NCI-H1694 (cell line): Measurements from ENCODE around the gene CAP1.
"Not testable (repeated sequence)": the region's sequence is repeated elsewhere in the genome, so short reads cannot be mapped to it uniquely, and the experiment has no call there.

Experiments
- DNase-seq: peaks from one replicate; lab custom pipeline; 2025; lab: John Stamatoyannopoulos, UW

CAP1 gene

GRCh38 chr1:40032240-40032891 lies 8.2 kb upstream of the CAP1 start:
- peak; percentile 37 for DNase-seq

DNA sequence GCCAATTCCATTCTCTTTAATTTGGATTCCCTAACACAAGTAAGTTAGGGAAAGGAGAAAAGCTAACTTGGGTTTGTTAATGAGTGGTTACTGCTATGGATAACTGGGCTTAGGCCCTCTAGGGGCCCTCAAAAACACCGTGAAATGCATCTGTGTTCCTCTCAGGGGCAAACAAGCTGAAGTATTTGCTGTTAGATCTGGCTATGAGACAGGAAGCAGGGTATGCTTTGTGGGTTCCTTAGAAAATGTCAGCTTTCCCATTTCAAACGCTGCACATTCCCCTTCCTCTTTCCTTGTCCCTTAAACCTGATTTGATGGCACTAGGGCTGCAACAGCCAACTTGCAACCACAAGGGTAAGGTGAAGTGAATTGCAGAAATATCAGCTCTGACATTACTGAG lies 5.7 kb upstream of the CAP1 start:
- no peak for DNase-seq

GRCh38 chr1:40036574-40036973 lies 4.0 kb upstream of the CAP1 start:
- DNase-seq = peak; percentile 77

DNA sequence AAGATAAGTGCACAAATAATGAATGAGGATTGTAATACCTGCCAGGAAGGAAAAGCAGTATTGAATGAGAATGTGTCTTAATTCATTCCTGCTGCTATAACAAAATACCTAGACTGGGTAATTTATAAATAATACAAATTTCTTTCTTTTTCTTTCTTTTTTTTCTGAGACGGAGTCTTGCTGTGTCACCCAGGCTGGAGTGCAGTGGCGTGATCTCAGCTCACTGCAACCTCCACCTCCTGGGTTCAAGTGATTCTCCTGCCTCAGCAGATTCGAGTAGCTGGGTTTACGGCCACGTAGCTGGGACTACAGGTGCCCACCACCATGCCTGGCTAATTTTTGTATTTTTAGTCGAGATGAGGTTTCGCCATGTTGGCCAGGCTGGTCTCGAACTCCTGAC lies 3.3 kb upstream of the CAP1 start:
- not testable (repeated sequence) for DNase-seq

- DNase-seq = no peak
These were observed 1.8 kb upstream of the CAP1 start for GRCh38 chr1:40038697-40039096.

DNA sequence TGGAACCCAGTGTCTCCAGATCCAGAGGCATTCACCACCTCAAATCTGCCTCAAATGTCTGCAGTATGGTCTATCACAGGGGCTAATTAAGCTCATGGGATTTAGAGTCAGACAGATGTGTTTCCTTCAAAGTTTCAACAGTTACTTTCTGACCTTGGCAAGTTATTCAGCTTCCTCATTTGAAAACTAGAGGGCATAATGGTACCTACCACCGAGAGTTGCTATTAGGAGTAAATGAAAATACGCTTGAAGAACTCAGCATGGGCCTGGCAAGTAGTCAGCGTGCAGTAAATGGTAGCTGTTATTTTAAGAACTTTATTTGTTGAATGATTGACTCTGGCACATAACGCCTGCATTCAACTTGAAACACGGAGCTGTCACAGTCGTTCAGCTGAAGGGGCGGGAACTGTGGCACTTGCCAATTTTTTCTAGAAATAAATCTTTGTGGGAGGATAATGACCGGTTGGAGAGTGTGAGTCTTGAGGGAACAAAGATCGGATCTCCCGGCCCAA lies 1.2 kb upstream of the CAP1 start:
- DNase-seq = peak; percentile 9

GRCh38 chr1:40039757-40040510 lies 595 bp upstream of the CAP1 start:
- no peak for DNase-seq

GRCh38 chr1:40041466-40041838 lies 923 bp downstream of the CAP1 start:
- no peak for DNase-seq

DNA sequence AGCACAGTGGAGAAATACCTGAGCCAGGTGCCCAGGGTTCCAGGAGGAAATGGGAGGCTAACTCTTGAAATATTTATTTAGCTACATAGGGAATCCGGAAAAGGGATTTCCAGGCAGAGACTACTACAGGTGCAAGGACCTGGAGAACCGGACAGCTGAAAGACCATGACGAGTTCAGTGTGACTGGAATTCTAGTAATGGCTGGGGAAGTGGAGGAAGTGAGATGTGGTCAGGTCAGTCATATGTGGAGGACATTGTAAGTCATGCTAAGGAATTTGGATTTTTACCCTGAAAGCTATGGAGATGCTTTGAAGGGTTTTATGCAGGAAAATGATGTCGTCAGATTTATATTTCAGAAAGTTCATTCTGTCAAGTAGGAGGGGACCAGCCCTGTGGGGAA lies 1.8 kb downstream of the CAP1 start:
- no peak for DNase-seq

DNA sequence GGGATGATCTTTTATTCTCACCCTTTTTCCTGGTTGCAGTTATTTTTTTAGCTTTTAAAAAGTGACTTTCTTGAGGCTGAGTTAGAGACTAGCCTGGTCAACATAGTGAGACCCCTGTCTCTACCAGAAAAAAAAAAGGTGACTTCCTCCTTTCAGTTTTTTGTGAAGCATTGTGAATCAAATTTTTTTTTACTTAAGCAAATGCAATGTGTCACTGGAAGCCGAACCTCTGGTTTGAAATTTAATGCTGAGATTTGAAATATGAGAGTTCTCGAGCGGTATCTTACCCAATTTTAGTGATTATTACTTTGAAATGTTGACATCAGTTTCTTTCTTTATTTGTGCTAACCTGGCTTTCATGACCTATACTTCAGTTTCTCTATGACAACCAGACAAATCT lies 3.6 kb downstream of the CAP1 start:
- DNase-seq = no peak

DNA sequence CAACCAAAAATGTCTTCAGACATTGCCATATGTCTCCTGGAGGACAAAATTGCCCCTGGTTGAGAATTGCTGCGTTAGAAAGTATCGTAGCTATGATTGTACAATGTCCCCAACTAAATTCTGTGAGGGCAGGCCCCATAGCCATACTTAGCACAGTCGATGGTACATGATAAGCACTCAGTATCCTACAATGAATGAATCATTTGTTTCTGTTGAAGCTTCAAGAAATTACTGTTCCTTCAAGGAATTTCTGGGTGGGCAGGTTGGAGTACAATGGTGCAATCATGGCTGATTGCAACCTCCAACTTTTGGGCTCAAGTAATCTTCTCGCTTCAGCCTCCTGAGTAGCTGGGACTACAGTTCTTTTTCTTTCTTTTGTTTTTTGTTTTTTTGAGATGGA lies 4.7 kb downstream of the CAP1 start:
- no peak for DNase-seq

DNA sequence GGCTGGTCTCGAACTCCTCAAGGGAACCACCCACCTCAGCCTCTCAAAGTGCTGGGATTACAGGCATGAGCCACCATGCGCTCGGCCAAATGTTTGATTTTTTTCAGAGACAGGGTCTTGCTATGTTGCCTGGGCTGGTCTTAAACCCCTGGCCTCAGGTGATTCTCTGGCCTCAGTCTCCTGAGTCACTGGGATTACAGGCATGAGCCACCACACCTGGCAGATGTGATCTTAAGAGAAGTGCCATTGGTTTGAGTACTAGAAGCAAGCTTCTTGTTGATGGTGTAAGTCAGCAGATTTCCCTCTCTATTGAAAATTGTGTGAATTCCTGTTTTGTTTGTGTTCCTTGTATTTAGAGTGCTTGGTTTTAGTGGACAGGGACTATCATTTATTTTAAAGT lies 5.2 kb downstream of the CAP1 start:
- DNase-seq = no peak

DNA sequence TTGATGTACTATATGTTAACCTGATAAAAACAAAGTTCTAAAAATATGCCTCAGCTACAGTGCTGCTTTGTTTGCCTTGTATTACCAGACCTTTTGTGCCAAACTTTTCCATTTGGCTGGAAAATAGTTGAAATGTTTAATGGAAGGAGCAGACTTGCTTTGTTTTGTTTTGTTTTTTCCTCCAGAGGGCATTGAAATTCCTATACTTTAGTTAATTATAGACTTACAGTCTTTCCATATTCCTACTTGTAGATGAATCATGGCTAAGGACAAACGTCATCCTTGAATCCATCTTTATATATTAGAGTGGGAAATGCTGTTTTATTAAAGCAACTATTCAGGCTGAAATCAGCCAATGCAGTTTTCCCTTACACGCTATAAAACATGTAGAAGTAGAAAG lies 6.7 kb downstream of the CAP1 start:
- DNase-seq = no peak

DNA sequence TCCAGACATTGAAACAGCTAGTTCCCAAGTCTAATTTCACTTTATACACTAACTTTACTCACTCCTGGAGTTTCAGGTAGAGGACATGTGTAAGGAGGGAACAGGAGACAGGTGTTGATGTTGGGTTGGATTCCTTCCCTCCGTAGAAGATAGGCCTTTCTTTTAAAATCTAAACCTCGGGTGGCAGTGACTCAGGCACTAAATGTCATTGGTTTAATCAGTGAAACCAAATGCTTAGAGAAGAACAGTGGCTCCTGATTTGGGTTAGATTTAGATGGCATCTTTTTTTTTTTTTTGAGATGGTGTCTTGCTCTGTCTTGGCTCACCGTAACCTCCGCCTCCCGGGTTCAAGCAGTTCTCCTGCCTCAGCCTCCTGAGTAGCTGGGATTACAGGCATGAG lies 7.2 kb downstream of the CAP1 start:
- no peak for DNase-seq

GRCh38 chr1:40049725-40050124 lies 9.2 kb downstream of the CAP1 start:
- DNase-seq = no peak

GRCh38 chr1:40050863-40051262 lies 10.3 kb downstream of the CAP1 start:
- no peak for DNase-seq

- DNase-seq = no peak
These were observed 12.8 kb downstream of the CAP1 start for GRCh38 chr1:40053138-40053887.

DNA sequence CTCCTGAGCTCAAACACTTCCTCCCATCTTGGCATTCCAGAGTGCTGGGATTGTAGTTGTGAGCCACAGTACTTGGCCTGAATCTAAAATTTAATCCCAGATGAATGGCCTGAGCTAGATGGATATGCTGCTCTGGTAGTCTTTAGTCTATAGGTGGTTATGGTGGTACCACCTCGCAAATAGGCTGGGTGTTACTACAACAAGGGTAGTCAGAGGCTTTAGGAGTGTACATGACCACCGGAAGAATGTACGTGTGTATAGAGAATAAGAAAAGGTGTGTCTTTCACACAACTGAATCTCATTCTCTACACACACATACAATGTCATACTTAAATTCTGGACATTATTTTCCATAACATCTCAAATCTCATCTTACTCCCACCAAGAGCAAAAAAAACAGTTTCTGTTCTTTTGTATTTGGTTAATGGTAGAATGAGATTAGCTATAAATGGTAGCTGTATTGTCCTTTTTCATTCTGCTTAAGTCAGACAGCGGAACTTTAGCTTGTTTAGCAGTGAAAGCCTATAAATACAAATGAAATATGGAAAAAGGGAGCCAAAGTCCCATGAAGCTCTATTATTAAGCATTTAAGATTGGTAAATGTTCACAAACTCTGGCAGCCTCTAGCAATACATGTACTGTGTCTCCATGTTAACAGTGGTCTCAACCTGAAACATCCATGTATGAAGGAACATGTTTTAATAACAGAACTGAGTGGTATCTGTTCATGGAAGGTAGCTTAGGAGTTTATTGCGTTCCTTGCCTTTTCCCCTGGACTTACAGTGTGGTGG lies 16.2 kb downstream of the CAP1 start:
- DNase-seq = no peak

GRCh38 chr1:40057310-40058030 lies 16.9 kb downstream of the CAP1 start:
- no peak for DNase-seq

GRCh38 chr1:40058097-40058452 lies 17.5 kb downstream of the CAP1 start:
- no peak for DNase-seq

- DNase-seq = no peak
These were observed 18.2 kb downstream of the CAP1 start for GRCh38 chr1:40058453-40059337.
